Measurements from ENCODE around the gene HLA-DMA. TPM values are rescaled to one million over a fixed set of nuclear protein-coding genes. Genes with fewer than 3 reads are reported as not detected.
A peak's percentile ranks its signal among the peaks of the same experiment; 100 is the strongest.

HLA-DMA gene
- total and polyA plus RNA-seq, 2 of the 13 experiments (the other 11 are each of a cell fraction or from before 2014, with no cell fraction given): 0.70 to 0.71 TPM

- TF ChIP-seq MAFK (conservative IDR thresholded peaks at IDR 0.05 in 1 of 2, IDR thresholded peaks at IDR 0.05 in 1 of 2; ENCODE audit: low read length in 2 of 2): peak; percentile 68 to 86
- TF ChIP-seq ZSCAN21 (CRISPR knock-in tag; IDR thresholded peaks at IDR 0.05; ENCODE audit: borderline replicate concordance): peak; percentile 55; the same call in 1 of the 2 replicates
- TF ChIP-seq AKNA (CRISPR knock-in tag; IDR thresholded peaks at IDR 0.05; ENCODE audit: borderline replicate concordance): no peak
- TF ChIP-seq SIN3A (IDR thresholded peaks at IDR 0.05; ENCODE audit: borderline replicate concordance, low read depth, low read length): 0 out of 2 replicates have a peak, but pooled peaks have one; percentile 22
- TF ChIP-seq ZFAT (CRISPR knock-in tag; conservative IDR thresholded peaks at IDR 0.05): no peak; the same call in 1 of the 2 replicates
- 0 out of 2 replicates have a peak, but pooled peaks have one; percentile 1 for TF ChIP-seq ZNF772 (CRISPR knock-in tag; IDR thresholded peaks at IDR 0.05)
- TF ChIP-seq IKZF4 (CRISPR knock-in tag; IDR thresholded peaks at IDR 0.05; ENCODE audit: borderline replicate concordance, low read depth, not compliant biosample characterization): peak; percentile 80
- TF ChIP-seq ZNF17 (CRISPR knock-in tag; IDR thresholded peaks at IDR 0.05): 0 out of 2 replicates have a peak, but pooled peaks have one; percentile 5
- peak; percentile 16; the same call in 1 of the 2 replicates for TF ChIP-seq IRX3 (CRISPR knock-in tag; IDR thresholded peaks at IDR 0.05; ENCODE audit: borderline replicate concordance, low read depth)
- peak; percentile 64; the same call in 1 of the 2 replicates for TF ChIP-seq FOSL1 (CRISPR knock-in tag; IDR thresholded peaks at IDR 0.05; ENCODE audit: borderline replicate concordance)
- TF ChIP-seq TSC22D2 (CRISPR knock-in tag; IDR thresholded peaks at IDR 0.05; ENCODE audit: borderline replicate concordance): 0 out of 2 replicates have a peak, but pooled peaks have one; percentile 27
- TF ChIP-seq NFE2 (CRISPR knock-in tag; IDR thresholded peaks at IDR 0.05): peak; percentile 97
- TF ChIP-seq ZNF343 (CRISPR knock-in tag; IDR thresholded peaks at IDR 0.05): peak; percentile 68; the same call in 1 of the 2 replicates
- TF ChIP-seq HBP1 (CRISPR knock-in tag; IDR thresholded peaks at IDR 0.05; ENCODE audit: low read depth): no peak
- 0 out of 2 replicates have a peak, but pooled peaks have one; percentile 16 for TF ChIP-seq MEIS1 (CRISPR knock-in tag; IDR thresholded peaks at IDR 0.05; ENCODE audit: borderline replicate concordance)
- TF ChIP-seq CSRNP1 (CRISPR knock-in tag; IDR thresholded peaks at IDR 0.05): peak; percentile 35; the same call in 1 of the 2 replicates
- TF ChIP-seq NFIC (IDR thresholded peaks at IDR 0.05; ENCODE audit: low read length): no peak
- 0 out of 2 replicates have a peak, but pooled peaks have one; percentile 31 for TF ChIP-seq NCOR1 (IDR thresholded peaks at IDR 0.05; ENCODE audit: borderline replicate concordance, low read length)
Observed at GRCh38 chr6:32969685-32970412, 17.0 kb upstream of the HLA-DMA start (continued).
